IMR-90 (cell line): ENCODE measurements around the gene MAML3. TPM values are rescaled to one million over a fixed set of nuclear protein-coding genes. Genes with fewer than 3 reads are reported as not detected.

Experiments used
- ATAC-seq: fragments of 200-7000 bp; cut with Tn5 transposase; 2 replicates; pipeline ENCODE4 v1.9.1; 2020; ENCODE audit warnings: low read depth, mild to moderate bottlenecking, moderate library complexity
- BruUV-seq: library from RNA; stranded (reverse); fragments of 400-500 nt; replicated peaks from 2 replicates; lab custom pipeline; 2021; lab: Mats Ljungman, UMichigan
- CTCF ChIA-PET: fragments of 300-600 bp; formaldehyde crosslinking; extraction: SDS; loops from one replicate; lab custom pipeline; 2021; ENCODE audit warnings: antibody characterized with exemption; lab: Yijun Ruan, JAX
- POLR2A ChIA-PET: fragments of 300-600 bp; sonication (Branson Sonifier 250); formaldehyde crosslinking; loops from one replicate; lab custom pipeline; 2022; ENCODE audit warnings: antibody characterized with exemption; ENCODE audit not compliant: unreplicated experiment; lab: Charles Lee
- DNase-seq: peaks from one replicate; pipeline ENCODE4 v3.0.0; 2013
- H2AFZ ChIP-seq: replicated peaks from 2 replicates; pipeline ENCODE3; 2013; ENCODE audit warnings: low read length, mild to moderate bottlenecking; ENCODE audit not compliant: poor library complexity
- H2AK5ac ChIP-seq: 2 replicates; pipeline ENCODE4 v1.6.1; 2013; ENCODE audit warnings: low read depth, low read length, inconsistent platforms
- H2AK9ac ChIP-seq: replicated peaks from 2 replicates; pipeline ENCODE3; 2013; ENCODE audit warnings: mild to moderate bottlenecking, low read depth, low read length, moderate library complexity; ENCODE audit not compliant: poor library complexity
- H2BK120ac ChIP-seq: 2 replicates; pipeline ENCODE4 v1.6.1; 2013; ENCODE audit warnings: low read depth, low read length, inconsistent platforms
- H2BK15ac ChIP-seq: 3 replicates; pipeline ENCODE4 v1.6.1; 2013; ENCODE audit warnings: low read depth, low read length, inconsistent platforms
- H2BK20ac ChIP-seq: 2 replicates; pipeline ENCODE4 v1.6.1; 2013; ENCODE audit warnings: low read depth, mild to moderate bottlenecking, inconsistent platforms, low read length, moderate library complexity
- H2BK5ac ChIP-seq: 2 replicates; pipeline ENCODE4 v1.6.1; 2013; ENCODE audit warnings: mild to moderate bottlenecking, low read depth, low read length, inconsistent platforms; ENCODE audit not compliant: poor library complexity, severe bottlenecking
- H3K14ac ChIP-seq: replicated peaks from 2 replicates; pipeline ENCODE4 v1.6.1; 2013; ENCODE audit warnings: low read depth, low read length, inconsistent platforms
- H3K18ac ChIP-seq: 2 replicates; pipeline ENCODE4 v1.6.1; 2013; ENCODE audit warnings: low read depth, low read length, control low read depth
- H3K23ac ChIP-seq: 2 replicates; pipeline ENCODE4 v1.6.1; 2013; ENCODE audit warnings: low read depth, low read length, inconsistent platforms
- H3K27ac ChIP-seq: 2 replicates; pipeline ENCODE4 v1.5.1; 2013; ENCODE audit warnings: mild to moderate bottlenecking, control low read depth, low read length; ENCODE audit not compliant: insufficient read depth
- H3K27me3 ChIP-seq: 2 replicates; pipeline ENCODE4 v1.6.1; 2013; ENCODE audit warnings: low read length; ENCODE audit not compliant: control insufficient read depth, insufficient read depth
- H3K36me3 ChIP-seq: 2 replicates; pipeline ENCODE4 v1.6.1; 2013; ENCODE audit warnings: low read length, mixed read lengths; ENCODE audit not compliant: control insufficient read depth, insufficient read depth
- H3K4ac ChIP-seq: 2 replicates; pipeline ENCODE4 v1.6.1; 2013; ENCODE audit warnings: low read depth, low read length, inconsistent platforms
- H3K4me1 ChIP-seq: 2 replicates; pipeline ENCODE4 v1.6.1; 2013; ENCODE audit warnings: low read length, mixed read lengths; ENCODE audit not compliant: control insufficient read depth, insufficient read depth
- H3K4me2 ChIP-seq: 2 replicates; pipeline ENCODE4 v1.6.1; 2013; ENCODE audit warnings: low read depth, mild to moderate bottlenecking, control low read depth, low read length, moderate library complexity
- H3K4me3 ChIP-seq: 2 replicates; pipeline ENCODE4 v1.5.1; 2013; ENCODE audit warnings: low read depth, mild to moderate bottlenecking, control low read depth, low read length, moderate library complexity; ENCODE audit not compliant: insufficient read depth
- H3K56ac ChIP-seq: 2 replicates; pipeline ENCODE4 v1.6.1; 2013; ENCODE audit warnings: low read length, inconsistent platforms; ENCODE audit not compliant: insufficient read depth; ENCODE audit errors: extremely low read depth
- H3K79me1 ChIP-seq, 2 experiments: 2 replicates each; pipeline ENCODE4 v1.6.1; 2013; ENCODE audit warnings: low read length in 2 of 2, inconsistent platforms in 1 of 2, low read depth in 1 of 2
- H3K9ac ChIP-seq: 2 replicates; pipeline ENCODE4 v1.6.1; 2013; ENCODE audit warnings: low read depth, low read length, control low read depth
- H3K9me1 ChIP-seq: 2 replicates; pipeline ENCODE4 v1.6.1; 2013; ENCODE audit warnings: low read length, inconsistent platforms; ENCODE audit not compliant: insufficient read depth
- H3K9me3 ChIP-seq: 2 replicates; pipeline ENCODE4 v1.6.1; 2013; ENCODE audit warnings: low read length; ENCODE audit not compliant: control insufficient read depth, insufficient read depth
- H4K20me1 ChIP-seq: 2 replicates; pipeline ENCODE4 v1.6.1; 2013; ENCODE audit warnings: low read length, inconsistent platforms; ENCODE audit not compliant: insufficient read depth
- H4K5ac ChIP-seq: 2 replicates; pipeline ENCODE4 v1.6.1; 2013; ENCODE audit warnings: mild to moderate bottlenecking, low read depth, low read length, control low read depth
- H4K8ac ChIP-seq, 2 experiments: 2 replicates each; pipeline ENCODE4 v1.6.1; 2013; ENCODE audit warnings: low read depth in 2 of 2, low read length in 2 of 2, control low read depth in 1 of 2, inconsistent platforms in 1 of 2
- H4K91ac ChIP-seq: 2 replicates; pipeline ENCODE4 v1.6.1; 2013; ENCODE audit warnings: low read depth, low read length, inconsistent platforms; ENCODE audit not compliant: insufficient read depth
- CEBPB ChIP-seq: IDR thresholded peaks from 2 replicates; pipeline ENCODE4 v1.6.1; 2012; ENCODE audit warnings: low read depth, low read length, improper control_type of control experiment
- SMC3 ChIP-seq: fragments of 150-350 bp; IDR thresholded peaks from 2 replicates; pipeline ENCODE4 v1.6.1; 2016; ENCODE audit warnings: low read depth, mild to moderate bottlenecking, antibody characterized with exemption, low read length, moderate library complexity
- WGBS, 2 experiments: methylation state at CpG; one replicate each; pipeline versions ENCODE4 v1.1.5 to v1.1.7; 2013; ENCODE audit warnings: missing lambda C conversion rate in 2 of 2; ENCODE audit not compliant: insufficient read length in 1 of 2; ENCODE audit errors: extremely low coverage in 2 of 2; 5-methylcytosine and 5-hydroxymethylcytosine counted together
- dilution Hi-C: fragments of 300-500 bp; cut with HindIII; formaldehyde crosslinking; loops from one replicate; pipeline ENCODE4 v1.14.3; 2018; ENCODE audit warnings: low sequenced_read_pairs; ENCODE audit not compliant: unreplicated experiment
- in situ Hi-C: fragments of 300-500 bp; cut with MboI; formaldehyde crosslinking; loops from 3 replicates; pipeline ENCODE4 v1.14.3; 2019; ENCODE audit warnings: low sequenced_read_pairs, inconsistent platforms, mixed read lengths
- intact Hi-C: fragments of 100-400 bp; cut with micrococcal nuclease; formaldehyde crosslinking; loops from 2 replicates; pipeline ENCODE4 v1.10.0; 2022
- polyA plus RNA-seq, 3 experiments: library from polyadenylated mRNA; depleted of rRNA; stranded (reverse); fragments of >200 nt; gene quantifications; 2 replicates each; pipeline ENCODE4 v1.2.3, GENCODE V29; 2012; ENCODE audit warnings: low replicate concordance in 1 of 3
- total RNA-seq: library from RNA; depleted of rRNA; stranded (reverse); fragments of >200 nt; gene quantifications from 2 replicates; pipeline ENCODE4 v1.2.3, GENCODE V29; 2012

The MAML3 gene
- total and polyA plus RNA-seq, 2 of the 4 experiments (the other 2 are of a cell fraction) = 0.90 to 1.7 TPM

- POLR2A ChIA-PET = no interaction called here
- Histone ChIP-seq H4K91ac (no peak overlapping the region), H2BK120ac (no peak overlapping the region), H4K20me1 (no peaks in the 10 kb centered on the region), H3K23ac (no peak overlapping the region), H3K9me3 (no peaks in the 10 kb centered on the region), H3K18ac (no peak overlapping the region), H2BK20ac (no peak overlapping the region), H3K4me2 (0 out of 2 replicates have a peak overlapping the region, but pooled peaks have one; percentile 36), H3K56ac (no peak overlapping the region), H3K79me1 (peaks cover 6 to 16% of the 10 kb centered on the region in 2 experiments; a peak in 3 of 4 replicates), H3K9me1 (peaks cover 8% of the 10 kb centered on the region), H2AK9ac (no peak overlapping the region), H3K27ac (no peak overlapping the region), H3K4me3 (no peak overlapping the region), H3K4me1 (peaks cover 12% of the 10 kb centered on the region), H2AK5ac (no peak overlapping the region), H3K36me3 (no peaks in the 10 kb centered on the region), H4K8ac (no peak overlapping the region), H2BK15ac (no peak overlapping the region), H2BK5ac (no peak overlapping the region), H3K27me3 (no peaks in the 10 kb centered on the region), H3K14ac (no peak overlapping the region; the same call in 1 of the 2 replicates), H4K5ac (no peak overlapping the region), H3K4ac (no peak overlapping the region), H3K9ac (no peak overlapping the region), H2AFZ (no peak overlapping the region)
- BruUV-seq = no TSS peak
- dilution Hi-C loops (no loop called here), in situ Hi-C loops (no loop called here), intact Hi-C loops (no loop called here)
- ATAC-seq (no peak), DNase-seq (no peak)
- CTCF ChIA-PET = no interaction called here
- TF ChIP-seq SMC3 = no peak
- peak; percentile 40 for TF ChIP-seq CEBPB
- no CpG with 5 or more reads among the region's 1 CpG for WGBS, 2 experiments
These were observed 47.6 kb downstream of the MAML3 start for GRCh38 chr4:140106289-140106844.
